Measurements from ENCODE around the gene DDX25. TPM values are rescaled to one million over a fixed set of nuclear protein-coding genes. Genes with fewer than 3 reads are reported as not detected.
"Not testable (repeated sequence)": the region's sequence is repeated elsewhere in the genome, so short reads cannot be mapped to it uniquely, and the experiment has no call there.

DDX25 gene
- under 1 TPM; 0.43 to 0.54 TPM for total RNA-seq

- H3K4me1 Mint-ChIP-seq (ENCODE audit: low read depth): peaks cover 33% of the 10 kb centered on the region
- DNase-seq (peak; percentile 58), ATAC-seq (peak; percentile 50)
- peak within 1 kb of the TSS; percentile 97 for H3K4me3 Mint-ChIP-seq
- intact Hi-C loops (cut with micrococcal nuclease): no loop called here
- no peak within 1 kb of the TSS for H3K27ac Mint-ChIP-seq
- ChIA-PET POLR2A (interaction anchor here (0.6 to 2.7 kb wide), 5 partner anchors 16 to 334 kb away, joined by 3 to 21 read pairs (median 4); partner anchors contain the start of gene HYLS1), CTCF (interaction anchor here (0.7 to 1.9 kb wide), 3 partner anchors 14 to 380 kb away, joined by 3 to 7 read pairs (median 6); partner anchors contain the start of gene HYLS1)
- no peaks in the 10 kb centered on the region for H3K9me3 Mint-ChIP-seq
- H3K27me3 Mint-ChIP-seq: peaks cover 16% of the 10 kb centered on the region
- TF ChIP-seq CTCF (IDR thresholded peaks at IDR 0.05): no peak
- H3K36me3 Mint-ChIP-seq (ENCODE audit: low read depth): peaks cover 17% of the 10 kb centered on the region
Measured at GRCh38 chr11:125903711-125904659, at the start of gene DDX25. Gene DDX25 (plus strand): TSS chr11:125904508. CDS start chr11:125904518, 10 bp downstream.

- POLR2A ChIA-PET; CTCF ChIA-PET; intact Hi-C loops (cut with micrococcal nuclease); H3K4me3 Mint-ChIP-seq; DNase-seq; H3K9me3 Mint-ChIP-seq; ATAC-seq; H3K36me3 Mint-ChIP-seq (ENCODE audit: low read depth); H3K27ac Mint-ChIP-seq; H3K4me1 Mint-ChIP-seq (ENCODE audit: low read depth): not testable (repeated sequence)
- peaks cover 11% of the 10 kb centered on the region for H3K27me3 Mint-ChIP-seq
Measured at GRCh38 chr11:125857670-125858069, 46.6 kb upstream of the DDX25 start.

- ATAC-seq; CTCF ChIA-PET; DNase-seq; H3K36me3 Mint-ChIP-seq (ENCODE audit: low read depth); H3K27ac Mint-ChIP-seq; H3K27me3 Mint-ChIP-seq; H3K4me3 Mint-ChIP-seq; H3K4me1 Mint-ChIP-seq (ENCODE audit: low read depth); POLR2A ChIA-PET; H3K9me3 Mint-ChIP-seq; intact Hi-C loops (cut with micrococcal nuclease): not testable (repeated sequence)
Measured at GRCh38 chr11:125862786-125863185, 41.5 kb upstream of the DDX25 start.

GRCh38 chr11:125865354-125865753, 39.0 kb upstream of the DDX25 start:
- H3K36me3 Mint-ChIP-seq (ENCODE audit: low read depth); intact Hi-C loops (cut with micrococcal nuclease); H3K27me3 Mint-ChIP-seq; H3K9me3 Mint-ChIP-seq; ATAC-seq; H3K4me1 Mint-ChIP-seq (ENCODE audit: low read depth); H3K27ac Mint-ChIP-seq; CTCF ChIA-PET; POLR2A ChIA-PET; H3K4me3 Mint-ChIP-seq; DNase-seq: not testable (repeated sequence)

- intact Hi-C loops (cut with micrococcal nuclease): no loop called here
- Mint-ChIP-seq H3K36me3 (ENCODE audit: low read depth) (no peaks in the 10 kb centered on the region), H3K27me3 (peaks cover 6% of the 10 kb centered on the region), H3K27ac (no peak overlapping the region), H3K9me3 (peaks cover 2% of the 10 kb centered on the region), H3K4me1 (ENCODE audit: low read depth) (no peaks in the 10 kb centered on the region), H3K4me3 (no peak overlapping the region)
- DNase-seq (no peak), ATAC-seq (no peak)
- TF ChIP-seq CTCF (IDR thresholded peaks at IDR 0.05): no peak
- POLR2A ChIA-PET: no interaction called here
- CTCF ChIA-PET: no interaction called here
Measured at GRCh38 chr11:125869521-125869920, 34.8 kb upstream of the DDX25 start.

GRCh38 chr11:125871391-125872137, 32.7 kb upstream of the DDX25 start:
- no peak for TF ChIP-seq CTCF (IDR thresholded peaks at IDR 0.05)
- Mint-ChIP-seq H3K9me3 (peaks cover 2% of the 10 kb centered on the region), H3K27ac (no peak overlapping the region), H3K27me3 (peaks cover 2% of the 10 kb centered on the region), H3K36me3 (ENCODE audit: low read depth) (no peaks in the 10 kb centered on the region), H3K4me3 (no peak overlapping the region), H3K4me1 (ENCODE audit: low read depth) (no peaks in the 10 kb centered on the region)
- ChIA-PET CTCF (interaction anchor here (0.7 to 0.8 kb wide), 3 partner anchors 8 to 468 kb away, joined by 3 read pairs; no protein-coding TSS in a partner anchor), POLR2A (no interaction called here)
- DNase-seq (peak; percentile 59), ATAC-seq (peak; percentile 49)
- intact Hi-C loops (cut with micrococcal nuclease): loop anchor here (10.0 kb wide), 3 partner anchors 147 to 247 kb away; partner anchors contain the start of gene CHEK1
